NT2/D1 (cell line): Measurements from ENCODE around the gene GJA1.

Experiments used
- YY1 ChIP-seq: IDR thresholded peaks from 2 replicates; pipeline ENCODE4 v1.6.1; 2011; ENCODE audit not compliant: insufficient read length, insufficient read depth
- ZNF274 ChIP-seq: IDR thresholded peaks from 2 replicates; pipeline ENCODE4 v1.6.1; 2011; ENCODE audit warnings: mild to moderate bottlenecking, low read depth, low read length

GRCh38 chr6:121405306-121405705 lies 30.1 kb upstream of the GJA1 start:
- TF ChIP-seq ZNF274, result no peak
- TF ChIP-seq YY1, result no peak
